KMS-11 (cell line): Measurements from ENCODE around the gene TAPBP.
"Not testable (repeated sequence)": the region's sequence is repeated elsewhere in the genome, so short reads cannot be mapped to it uniquely, and the experiment has no call there.

ENCODE experiments used
- H2AFZ ChIP-seq: fragments of 200-600 bp; sonication (generic); 2 replicates; pipeline ENCODE4 v1.6.1; 2016; ENCODE audit warnings: antibody characterized with exemption, mixed run types, low read depth
- H3K27ac ChIP-seq: fragments of 200-600 bp; sonication (generic); 2 replicates; pipeline ENCODE4 v1.6.1; 2016; ENCODE audit warnings: mild to moderate bottlenecking, mixed run types
- H3K27me3 ChIP-seq: fragments of 200-600 bp; sonication (generic); 2 replicates; pipeline ENCODE4 v1.6.1; 2017; ENCODE audit warnings: mild to moderate bottlenecking, low read depth, mixed run types, moderate library complexity; ENCODE audit not compliant: insufficient read depth
- H3K36me3 ChIP-seq: fragments of 200-600 bp; sonication (generic); 2 replicates; pipeline ENCODE4 v1.6.1; 2017; ENCODE audit warnings: mild to moderate bottlenecking, mixed run types; ENCODE audit not compliant: insufficient read depth
- H3K4me1 ChIP-seq: fragments of 200-600 bp; sonication (generic); 2 replicates; pipeline ENCODE4 v1.6.1; 2016; ENCODE audit warnings: mild to moderate bottlenecking, low read depth, mixed run types; ENCODE audit not compliant: poor library complexity, severe bottlenecking
- H3K4me2 ChIP-seq: fragments of 200-600 bp; sonication (generic); 2 replicates; pipeline ENCODE4 v1.7.0; 2016; ENCODE audit warnings: mild to moderate bottlenecking, mixed run types
- H3K4me3 ChIP-seq: fragments of 200-600 bp; sonication (generic); IDR thresholded peaks from 2 replicates; pipeline ENCODE4 v1.6.1; 2017; ENCODE audit warnings: low read depth, low read length, mixed read lengths; ENCODE audit not compliant: insufficient read depth
- H3K79me2 ChIP-seq: fragments of 200-600 bp; sonication (generic); 2 replicates; pipeline ENCODE4 v1.6.1; 2016; ENCODE audit warnings: low read depth, mixed run types; ENCODE audit not compliant: insufficient read depth
- H3K9ac ChIP-seq: fragments of 200-600 bp; sonication (generic); 2 replicates; pipeline ENCODE4 v1.6.1; 2016; ENCODE audit warnings: mild to moderate bottlenecking, mixed run types
- H4K20me1 ChIP-seq: fragments of 200-600 bp; sonication (generic); 2 replicates; pipeline ENCODE4 v1.6.1; 2016; ENCODE audit warnings: mild to moderate bottlenecking, mixed run types; ENCODE audit not compliant: insufficient read depth
- CTCF ChIP-seq: fragments of 200-600 bp; sonication (generic); conservative IDR thresholded peaks from 2 replicates; pipeline ENCODE4 v1.6.1; 2017; ENCODE audit warnings: low read depth, mild to moderate bottlenecking, antibody characterized with exemption, low read length, moderate library complexity, mixed read lengths

TAPBP gene

GRCh38 chr6:33264015-33264414, 49.9 kb downstream of the TAPBP start:
- Histone ChIP-seq H2AFZ (no peak overlapping the region), H3K4me1 (no peaks in the 10 kb centered on the region), H3K79me2 (no peaks in the 10 kb centered on the region), H3K27ac (no peak overlapping the region), H4K20me1 (no peaks in the 10 kb centered on the region), H3K9ac (no peak overlapping the region), H3K4me3 (no peak overlapping the region), H3K27me3 (no peaks in the 10 kb centered on the region), H3K36me3 (peaks cover 2% of the 10 kb centered on the region), H3K4me2 (no peak overlapping the region)
- no peak for TF ChIP-seq CTCF

DNA sequence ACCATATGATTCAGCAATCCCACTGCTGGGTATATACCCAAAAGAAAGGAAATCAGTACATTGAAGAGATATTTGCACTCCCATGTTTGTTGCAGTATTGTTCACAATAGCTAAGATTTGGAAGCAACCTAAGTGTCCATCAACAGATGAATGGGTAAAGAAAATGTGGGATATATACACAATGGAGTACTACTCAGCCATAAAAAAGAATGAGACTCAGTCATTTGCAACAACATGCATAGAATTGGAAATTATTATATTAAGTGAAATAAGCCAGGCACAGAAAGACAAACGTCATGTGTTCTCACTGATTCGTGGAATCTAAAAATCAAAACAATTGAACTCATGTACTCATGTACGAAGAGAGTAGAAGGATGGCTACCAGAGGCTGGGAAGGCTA, 51.4 kb downstream of the TAPBP start:
- H3K27me3 ChIP-seq, H4K20me1 ChIP-seq, H3K4me1 ChIP-seq, H3K9ac ChIP-seq, H3K4me3 ChIP-seq, H3K36me3 ChIP-seq, H3K27ac ChIP-seq, H3K79me2 ChIP-seq, H2AFZ ChIP-seq, H3K4me2 ChIP-seq: not testable (repeated sequence)

DNA sequence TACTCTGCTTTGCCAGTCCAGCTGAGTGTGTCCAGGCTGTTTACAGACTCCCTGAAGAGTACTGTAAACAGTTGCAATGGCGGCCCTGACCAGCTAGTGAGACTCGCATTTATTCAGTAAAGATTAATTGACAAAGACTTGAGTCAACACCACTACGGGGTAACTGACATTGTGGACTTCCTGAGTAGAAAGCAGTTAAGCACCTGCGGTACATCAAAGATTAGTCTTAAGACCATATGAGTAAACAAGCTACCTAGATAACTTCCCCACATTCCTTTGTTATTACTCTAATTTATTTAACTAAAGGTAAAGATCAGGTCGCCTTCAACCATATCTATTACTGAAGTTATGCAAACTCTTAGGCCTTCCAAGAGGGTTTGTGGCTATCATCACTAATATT, 54.8 kb downstream of the TAPBP start:
- H3K27me3 ChIP-seq = no peaks in the 10 kb centered on the region
- H3K4me3 ChIP-seq = no peak overlapping the region
- H2AFZ ChIP-seq = no peak overlapping the region
- no peaks in the 10 kb centered on the region for H4K20me1 ChIP-seq
- no peaks in the 10 kb centered on the region for H3K4me1 ChIP-seq
- H3K9ac ChIP-seq = no peak overlapping the region
- no peaks in the 10 kb centered on the region; the same call in 1 of the 2 replicates for H3K36me3 ChIP-seq
- no peak for TF ChIP-seq CTCF
- H3K79me2 ChIP-seq = no peaks in the 10 kb centered on the region
- H3K27ac ChIP-seq = no peak overlapping the region
- no peak overlapping the region for H3K4me2 ChIP-seq

GRCh38 chr6:33254591-33254990, 59.3 kb downstream of the TAPBP start:
- TF ChIP-seq CTCF = no peak
- Histone ChIP-seq H2AFZ (no peak overlapping the region), H3K79me2 (no peaks in the 10 kb centered on the region), H3K4me1 (peaks cover 9% of the 10 kb centered on the region), H3K36me3 (no peaks in the 10 kb centered on the region), H4K20me1 (no peaks in the 10 kb centered on the region), H3K4me2 (no peak overlapping the region), H3K4me3 (no peak overlapping the region), H3K27me3 (no peaks in the 10 kb centered on the region), H3K9ac (no peak overlapping the region), H3K27ac (no peak overlapping the region)

- H3K27me3 ChIP-seq = no peaks in the 10 kb centered on the region
- no peak overlapping the region for H3K4me2 ChIP-seq
- H3K79me2 ChIP-seq = no peaks in the 10 kb centered on the region
- H4K20me1 ChIP-seq = no peaks in the 10 kb centered on the region
- H3K9ac ChIP-seq = no peak overlapping the region
- no peak overlapping the region for H3K27ac ChIP-seq
- H3K36me3 ChIP-seq = no peaks in the 10 kb centered on the region
- no peak overlapping the region for H3K4me3 ChIP-seq
- no peak for TF ChIP-seq CTCF
- H2AFZ ChIP-seq = no peak overlapping the region
- H3K4me1 ChIP-seq = peaks cover 9% of the 10 kb centered on the region
These were observed 61.1 kb downstream of the TAPBP start for GRCh38 chr6:33252759-33253158.
